ENCODE measurements around the gene POR.

POR gene

DNA sequence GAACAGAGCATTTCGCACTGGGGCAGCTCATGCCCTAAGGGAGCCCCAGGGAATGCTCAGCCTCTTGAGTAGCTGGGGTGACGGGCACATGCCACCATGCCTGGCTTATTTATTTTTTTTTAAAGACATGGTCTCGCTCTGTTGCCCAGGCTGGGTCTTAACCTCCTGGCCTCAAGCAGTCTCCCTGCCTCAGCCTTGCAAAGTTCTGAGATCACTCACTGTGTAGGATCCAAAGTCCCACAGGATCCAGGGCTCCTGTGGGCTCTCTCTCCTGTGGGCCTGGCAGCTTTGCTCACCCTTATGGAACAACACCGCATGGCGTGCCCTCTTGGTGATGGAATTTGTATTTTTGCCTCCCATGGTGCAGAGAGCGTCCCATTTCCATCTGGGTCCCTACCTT, 45.4 kb downstream of the POR start:
- no peaks in the 10 kb centered on the region for H3K79me2 ChIP-seq (ENCODE audit: low read length)
- H4K20me1 ChIP-seq (ENCODE audit: insufficient read depth, low read length): no peaks in the 10 kb centered on the region
- H3K4me2 ChIP-seq (ENCODE audit: low read length): no peak overlapping the region
- TF ChIP-seq, protein P1, sequence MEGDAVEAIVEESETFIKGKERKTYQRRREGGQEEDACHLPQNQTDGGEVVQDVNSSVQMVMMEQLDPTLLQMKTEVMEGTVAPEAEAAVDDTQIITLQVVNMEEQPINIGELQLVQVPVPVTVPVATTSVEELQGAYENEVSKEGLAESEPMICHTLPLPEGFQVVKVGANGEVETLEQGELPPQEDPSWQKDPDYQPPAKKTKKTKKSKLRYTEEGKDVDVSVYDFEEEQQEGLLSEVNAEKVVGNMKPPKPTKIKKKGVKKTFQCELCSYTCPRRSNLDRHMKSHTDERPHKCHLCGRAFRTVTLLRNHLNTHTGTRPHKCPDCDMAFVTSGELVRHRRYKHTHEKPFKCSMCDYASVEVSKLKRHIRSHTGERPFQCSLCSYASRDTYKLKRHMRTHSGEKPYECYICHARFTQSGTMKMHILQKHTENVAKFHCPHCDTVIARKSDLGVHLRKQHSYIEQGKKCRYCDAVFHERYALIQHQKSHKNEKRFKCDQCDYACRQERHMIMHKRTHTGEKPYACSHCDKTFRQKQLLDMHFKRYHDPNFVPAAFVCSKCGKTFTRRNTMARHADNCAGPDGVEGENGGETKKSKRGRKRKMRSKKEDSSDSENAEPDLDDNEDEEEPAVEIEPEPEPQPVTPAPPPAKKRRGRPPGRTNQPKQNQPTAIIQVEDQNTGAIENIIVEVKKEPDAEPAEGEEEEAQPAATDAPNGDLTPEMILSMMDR (IDR thresholded peaks at IDR 0.05; ENCODE audit: low read depth, low read length): no peak
- no peak for TF ChIP-seq EZH2phosphoT487 (IDR thresholded peaks at IDR 0.05; ENCODE audit: low read depth)
- H2AFZ ChIP-seq (ENCODE audit: low read depth, low read length): no peak overlapping the region
- no peak overlapping the region for H3K27ac ChIP-seq (ENCODE audit: low read length)
- no peaks in the 10 kb centered on the region for H3K9me3 ChIP-seq (ENCODE audit: insufficient read depth, low read length)
- no peaks in the 10 kb centered on the region for H3K4me1 ChIP-seq (ENCODE audit: low read length)
- no peak overlapping the region for H3K4me3 ChIP-seq (ENCODE audit: low read length)
- H3K36me3 ChIP-seq (replicated peaks; ENCODE audit: low read depth, low read length): peaks cover 6% of the 10 kb centered on the region
- no peaks in the 10 kb centered on the region for H3K27me3 ChIP-seq (ENCODE audit: low read depth, low read length)
- H3K9ac ChIP-seq (ENCODE audit: low read length): no peak overlapping the region

DNA sequence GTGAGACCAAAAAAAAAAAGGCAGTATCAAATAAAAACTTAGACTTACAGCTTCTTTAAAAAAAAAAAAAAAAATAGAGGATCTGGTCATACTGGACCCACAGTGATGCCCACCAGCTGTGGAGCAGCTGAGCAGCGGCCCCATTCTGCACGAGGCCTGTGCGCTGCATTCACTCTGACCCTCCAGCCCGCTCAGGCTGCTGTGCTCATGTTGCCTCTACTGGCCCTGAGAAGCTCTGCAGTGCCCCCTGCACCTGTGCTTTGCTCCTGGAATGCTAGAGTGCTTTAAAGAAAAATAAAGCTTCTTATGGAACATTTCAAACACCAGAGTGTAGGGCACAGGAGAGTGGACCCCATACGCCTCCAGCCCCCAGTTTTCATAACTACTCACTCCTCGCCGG, 46.3 kb downstream of the POR start:
- H3K79me2 ChIP-seq (ENCODE audit: low read length): no peaks in the 10 kb centered on the region
- H2AFZ ChIP-seq (ENCODE audit: low read depth, low read length): no peak overlapping the region
- TF ChIP-seq, protein P1 (IDR thresholded peaks at IDR 0.05; ENCODE audit: low read depth, low read length): no peak
- H3K36me3 ChIP-seq (replicated peaks; ENCODE audit: low read depth, low read length): peaks cover 6% of the 10 kb centered on the region
- H3K27ac ChIP-seq (ENCODE audit: low read length): no peak overlapping the region
- H3K27me3 ChIP-seq (ENCODE audit: low read depth, low read length): no peaks in the 10 kb centered on the region
- no peaks in the 10 kb centered on the region for H3K9me3 ChIP-seq (ENCODE audit: insufficient read depth, low read length)
- H3K4me1 ChIP-seq (ENCODE audit: low read length): no peaks in the 10 kb centered on the region
- H3K4me2 ChIP-seq (ENCODE audit: low read length): no peak overlapping the region
- H4K20me1 ChIP-seq (ENCODE audit: insufficient read depth, low read length): no peaks in the 10 kb centered on the region
- H3K9ac ChIP-seq (ENCODE audit: low read length): no peak overlapping the region
- no peak overlapping the region for H3K4me3 ChIP-seq (ENCODE audit: low read length)

DNA sequence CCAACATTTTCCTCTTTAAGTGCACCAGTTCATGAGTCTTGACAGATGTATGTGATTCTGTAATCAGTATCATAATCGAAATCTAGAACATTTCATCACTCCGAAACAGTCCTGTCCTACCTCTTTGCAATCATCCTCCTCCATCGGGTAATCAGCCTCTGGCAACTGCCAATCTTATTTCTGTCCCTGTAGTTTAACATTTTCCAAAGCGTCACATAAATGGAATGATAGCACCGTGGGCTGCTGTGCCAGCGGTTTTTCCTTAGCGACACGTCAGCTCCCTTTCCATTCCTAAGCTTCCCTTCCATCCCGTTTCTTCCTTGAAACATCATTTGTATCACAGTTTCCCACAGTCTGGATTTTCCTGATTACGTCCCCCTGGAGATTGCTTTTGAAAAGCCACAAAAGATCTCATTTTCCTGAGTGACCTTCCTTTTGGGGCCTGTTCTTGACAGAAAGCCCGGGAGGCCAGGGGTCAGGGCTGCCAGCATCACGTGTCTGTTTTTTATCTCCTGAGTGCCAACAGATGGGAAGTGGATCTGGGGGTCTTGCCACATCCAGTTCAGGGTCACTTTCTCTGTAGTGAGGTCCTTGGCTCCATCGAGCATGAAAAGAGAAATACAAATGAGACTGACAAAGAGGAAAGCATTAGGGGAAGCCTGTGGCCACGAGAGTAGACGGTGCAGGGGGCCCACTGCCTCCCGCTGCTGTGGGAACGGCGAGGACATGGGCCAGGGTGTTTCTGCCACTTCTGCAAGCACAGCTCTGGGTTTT, 47.8 kb downstream of the POR start:
- no peak overlapping the region for H3K27ac ChIP-seq (ENCODE audit: low read length)

DNA sequence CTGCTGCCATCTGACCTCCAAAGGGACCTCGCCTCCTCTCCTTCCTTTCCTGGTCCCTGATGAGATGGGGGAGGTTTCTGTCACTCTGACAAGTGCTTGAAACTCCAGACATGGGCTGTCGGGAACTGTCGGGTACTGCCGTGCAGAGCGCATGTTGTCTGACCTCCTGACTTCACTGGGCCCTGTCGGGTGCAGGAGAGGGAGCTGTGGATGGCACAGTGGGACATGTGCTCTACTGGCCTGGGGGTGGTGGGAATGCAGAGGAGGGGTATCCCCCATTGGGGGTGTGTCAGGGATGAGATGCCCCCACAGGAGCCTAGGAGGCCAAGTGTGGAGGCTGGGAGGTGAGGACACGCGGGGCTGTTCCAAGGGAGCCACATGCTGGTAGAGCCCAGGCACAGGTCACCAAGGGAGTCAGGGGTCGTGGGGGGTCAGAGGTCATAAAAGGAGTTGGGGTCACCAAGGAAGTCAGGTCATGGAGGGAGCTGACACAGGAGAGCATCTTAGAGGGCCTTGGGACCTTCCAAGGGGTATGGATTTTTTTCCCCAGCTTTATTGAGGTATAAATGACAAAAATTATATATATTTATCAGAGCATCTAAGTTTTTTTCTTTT, 48.5 kb downstream of the POR start:
- Histone ChIP-seq H3K9ac (ENCODE audit: low read length) (no peak overlapping the region), H4K20me1 (ENCODE audit: insufficient read depth, low read length) (no peaks in the 10 kb centered on the region), H3K4me3 (ENCODE audit: low read length) (no peak overlapping the region), H2AFZ (ENCODE audit: low read depth, low read length) (no peak overlapping the region), H3K27ac (ENCODE audit: low read length) (no peak overlapping the region), H3K79me2 (ENCODE audit: low read length) (no peaks in the 10 kb centered on the region), H3K4me1 (ENCODE audit: low read length) (no peaks in the 10 kb centered on the region), H3K36me3 (replicated peaks; ENCODE audit: low read depth, low read length) (no peaks in the 10 kb centered on the region), H3K9me3 (ENCODE audit: insufficient read depth, low read length) (no peaks in the 10 kb centered on the region), H3K27me3 (ENCODE audit: low read depth, low read length) (no peaks in the 10 kb centered on the region), H3K4me2 (ENCODE audit: low read length) (no peak overlapping the region)
- TF ChIP-seq, protein P1 (IDR thresholded peaks at IDR 0.05; ENCODE audit: low read depth, low read length): no peak
- no peak for TF ChIP-seq EZH2phosphoT487 (IDR thresholded peaks at IDR 0.05; ENCODE audit: low read depth)

More for the DNA sequence above, 47.8 kb downstream of the POR start:
- Histone ChIP-seq H3K4me1 (ENCODE audit: low read length) (no peaks in the 10 kb centered on the region), H3K9ac (ENCODE audit: low read length) (no peak overlapping the region), H3K79me2 (ENCODE audit: low read length) (no peaks in the 10 kb centered on the region), H3K36me3 (replicated peaks; ENCODE audit: low read depth, low read length) (peaks cover 1% of the 10 kb centered on the region), H3K27me3 (ENCODE audit: low read depth, low read length) (no peaks in the 10 kb centered on the region), H3K9me3 (ENCODE audit: insufficient read depth, low read length) (no peaks in the 10 kb centered on the region), H4K20me1 (ENCODE audit: insufficient read depth, low read length) (no peaks in the 10 kb centered on the region), H3K4me2 (ENCODE audit: low read length) (no peak overlapping the region), H2AFZ (ENCODE audit: low read depth, low read length) (no peak overlapping the region), H3K4me3 (ENCODE audit: low read length) (no peak overlapping the region)
- TF ChIP-seq, protein P1 (IDR thresholded peaks at IDR 0.05; ENCODE audit: low read depth, low read length): no peak
- no peak for TF ChIP-seq EZH2phosphoT487 (IDR thresholded peaks at IDR 0.05; ENCODE audit: low read depth)
